Esophagus (tissue), 2 donors: Measurements from ENCODE around the gene KIDINS220. TPM values are rescaled to one million over a fixed set of nuclear protein-coding genes. Genes with fewer than 3 reads are reported as not detected.

Experiments
- H3K27ac ChIP-seq, 2 donors: one replicate each; pipeline ENCODE4 v1.5.1; 2013; ENCODE audit warnings: low read depth in 2 of 2, mild to moderate bottlenecking in 2 of 2, inconsistent platforms in 1 of 2, low read length in 1 of 2, moderate library complexity in 1 of 2
- H3K27me3 ChIP-seq, 2 donors: one replicate each; pipeline ENCODE4 v1.6.1; 2013; ENCODE audit warnings: low read length in 2 of 2, control low read depth in 1 of 2, mild to moderate bottlenecking in 1 of 2; ENCODE audit not compliant: insufficient read depth in 2 of 2, control insufficient read depth in 1 of 2
- H3K36me3 ChIP-seq, 2 donors: one replicate each; pipeline ENCODE4 v1.6.1; 2013; ENCODE audit warnings: low read length in 1 of 2; ENCODE audit not compliant: control insufficient read depth in 2 of 2, insufficient read depth in 2 of 2
- H3K4me1 ChIP-seq, 2 donors: one replicate each; pipeline ENCODE4 v1.6.1; 2013; ENCODE audit warnings: low read length in 1 of 2; ENCODE audit not compliant: control insufficient read depth in 2 of 2, insufficient read depth in 2 of 2
- H3K4me3 ChIP-seq, 2 donors: one replicate each; pipeline ENCODE4 v1.5.1; 2013; ENCODE audit warnings: low read length in 2 of 2, mild to moderate bottlenecking in 2 of 2, low read depth in 1 of 2, moderate library complexity in 1 of 2
- H3K9me3 ChIP-seq, 2 donors: one replicate each; pipeline ENCODE4 v1.6.1; 2013; ENCODE audit warnings: mild to moderate bottlenecking in 2 of 2, low read depth in 1 of 2, low read length in 1 of 2, moderate library complexity in 1 of 2; ENCODE audit not compliant: control insufficient read depth in 2 of 2, insufficient read depth in 1 of 2
- WGBS, 2 donors: extraction: QIAGEN DNeasy Blood & Tissue Kit; methylation state at CpG; one replicate each; pipeline ENCODE4 v1.1.7; 2013; 5-methylcytosine and 5-hydroxymethylcytosine counted together
- polyA plus RNA-seq, 2 donors: library from polyadenylated mRNA; stranded (reverse); fragments of 200-250 nt; gene quantifications; one replicate each; pipeline ENCODE4 v1.2.3, GENCODE V29; 2013
- donor health status: healthy with polysubstance abuse.
- donor health status: Bipolar disorder and iron deficiency.

The KIDINS220 gene
- polyA plus RNA-seq, 2 donors = 10.4 to 10.7 TPM

DNA sequence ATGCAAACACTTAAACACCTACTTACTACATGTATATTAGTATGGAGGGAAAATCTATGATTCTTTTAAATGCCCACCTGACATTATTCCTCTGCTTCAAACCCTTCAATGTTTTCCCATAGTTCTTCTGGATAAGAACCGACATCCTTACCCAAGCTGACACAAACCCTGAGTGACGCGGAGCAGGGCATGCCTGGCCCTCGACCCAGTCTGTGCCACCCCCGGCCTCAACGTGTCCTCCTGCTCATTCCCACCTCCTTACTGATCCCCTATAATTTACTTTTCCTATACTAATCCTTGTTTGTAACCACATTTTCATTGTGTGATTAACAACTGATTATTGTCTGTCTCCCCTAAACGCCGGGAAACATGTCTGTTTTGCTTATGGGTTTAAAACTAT is 17.5 kb downstream of the KIDINS220 start:
- 93% methylated on average over 8 of the region's 8 CpGs for WGBS, 2 donors
- no peaks in the 10 kb centered on the region for H3K27me3 ChIP-seq
- H3K27ac ChIP-seq = no peak overlapping the region
- no peaks in the 10 kb centered on the region for H3K4me1 ChIP-seq
- no peaks in the 10 kb centered on the region for H3K9me3 ChIP-seq
- H3K4me3 ChIP-seq = no peak overlapping the region
- H3K36me3 ChIP-seq = no peaks in the 10 kb centered on the region

- H3K27ac ChIP-seq = no peak overlapping the region
- H3K4me1 ChIP-seq = no peaks in the 10 kb centered on the region
- H3K9me3 ChIP-seq = no peaks in the 10 kb centered on the region
- H3K4me3 ChIP-seq = no peak overlapping the region
- no peaks in the 10 kb centered on the region for H3K36me3 ChIP-seq
- H3K27me3 ChIP-seq = no peaks in the 10 kb centered on the region
- WGBS, 2 donors = 81 to 87% methylated on average over 5 of the region's 5 CpGs
These were observed 18.2 kb downstream of the KIDINS220 start for GRCh38 chr2:8819194-8819593.

DNA sequence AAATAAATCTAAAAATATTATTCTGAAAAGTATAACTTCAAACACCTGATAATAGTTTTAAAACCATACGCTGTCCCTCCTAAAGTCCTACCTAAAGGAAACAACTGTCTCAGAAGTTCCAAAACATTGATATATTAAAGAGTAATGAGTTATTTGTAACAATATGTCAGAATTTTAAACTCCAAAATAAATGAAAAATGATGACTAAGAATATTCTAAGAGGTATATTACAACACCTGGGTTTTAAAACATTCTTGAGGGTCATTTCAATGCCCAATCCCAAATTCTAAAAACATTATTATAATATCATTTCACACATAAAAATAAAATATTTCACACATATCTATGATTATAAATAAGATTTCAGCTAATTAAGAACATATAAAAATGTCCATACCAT is 20.2 kb downstream of the KIDINS220 start:
- no peaks in the 10 kb centered on the region for H3K9me3 ChIP-seq
- H3K4me1 ChIP-seq = no peaks in the 10 kb centered on the region
- H3K4me3 ChIP-seq = no peak overlapping the region
- WGBS, 2 donors = 93 to 100% methylated on average over 1 of the region's 1 CpG
- no peak overlapping the region for H3K27ac ChIP-seq
- no peaks in the 10 kb centered on the region for H3K27me3 ChIP-seq
- no peaks in the 10 kb centered on the region for H3K36me3 ChIP-seq

GRCh38 chr2:8806885-8807704 is 30.3 kb downstream of the KIDINS220 start:
- Histone ChIP-seq H3K4me1 (peaks cover 0 to 2% of the 10 kb centered on the region in 2 donors), H3K36me3 (peaks cover 14 to 20% of the 10 kb centered on the region in 2 donors), H3K27ac (no peak overlapping the region), H3K4me3 (no peak overlapping the region), H3K27me3 (no peaks in the 10 kb centered on the region), H3K9me3 (no peaks in the 10 kb centered on the region)
- 95 to 97% methylated on average over 6 of the region's 6 CpGs for WGBS, 2 donors

DNA sequence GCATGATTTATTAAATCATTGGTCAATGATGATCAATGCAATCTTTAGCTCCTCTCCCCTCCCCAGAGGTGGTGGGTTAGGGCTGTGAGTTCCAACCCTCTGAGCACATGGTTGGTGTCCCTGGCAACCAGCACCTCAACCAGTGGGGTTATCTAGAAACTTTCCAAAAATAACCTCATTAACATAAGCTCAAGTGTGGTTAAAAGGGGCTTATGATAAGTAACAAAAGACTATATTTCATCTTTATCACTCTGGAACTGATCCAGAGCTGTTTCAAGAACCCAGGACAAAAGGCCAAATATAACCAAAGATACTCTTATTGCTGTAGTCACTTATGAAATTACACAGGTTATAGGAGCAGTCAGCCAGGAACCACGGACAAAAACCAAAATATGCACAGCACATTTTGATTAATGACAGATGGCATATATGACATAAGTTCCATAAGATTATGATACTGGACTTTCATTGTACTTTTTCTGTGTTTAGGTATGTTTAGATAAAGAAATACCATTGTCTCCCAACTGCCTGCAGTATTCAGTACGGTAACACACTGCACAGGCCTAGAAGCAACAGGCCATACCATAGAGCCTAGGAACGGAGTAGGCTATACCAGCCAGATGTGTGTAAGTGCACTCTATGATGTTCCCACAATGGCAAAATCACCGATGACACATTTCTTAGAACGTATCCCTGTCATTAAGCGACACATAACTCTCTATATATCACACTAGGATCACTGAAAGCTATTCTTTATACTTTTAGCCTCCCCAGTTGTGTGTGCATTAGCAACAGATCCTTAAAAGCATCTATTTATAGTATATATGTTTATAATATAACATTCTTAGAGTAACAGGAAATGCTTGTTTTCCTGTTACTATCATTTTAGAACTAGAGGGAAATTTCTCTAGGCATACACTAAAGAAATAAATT is 31.9 kb downstream of the KIDINS220 start:
- H3K4me1 ChIP-seq = peaks cover 0 to 2% of the 10 kb centered on the region in 2 donors
- peaks cover 8 to 24% of the 10 kb centered on the region in 2 donors for H3K36me3 ChIP-seq
- no peaks in the 10 kb centered on the region for H3K9me3 ChIP-seq
- no peak overlapping the region for H3K4me3 ChIP-seq
- 80 to 82% methylated on average over 6 of the region's 6 CpGs for WGBS, 2 donors
- no peak overlapping the region for H3K27ac ChIP-seq
- H3K27me3 ChIP-seq = no peaks in the 10 kb centered on the region

- H3K36me3 ChIP-seq = peaks cover 8 to 18% of the 10 kb centered on the region in 2 donors
- no peaks in the 10 kb centered on the region for H3K9me3 ChIP-seq
- WGBS, 2 donors = 47 to 62% methylated on average over 3 of the region's 3 CpGs
- H3K4me3 ChIP-seq = no peak overlapping the region
- peak overlapping the region; percentile 59 to 64 for H3K27ac ChIP-seq
- H3K4me1 ChIP-seq = peaks cover 0 to 2% of the 10 kb centered on the region in 2 donors
- H3K27me3 ChIP-seq = no peaks in the 10 kb centered on the region
These were observed 33.6 kb downstream of the KIDINS220 start for GRCh38 chr2:8803658-8804379.

GRCh38 chr2:8802741-8803140 is 34.7 kb downstream of the KIDINS220 start:
- Histone ChIP-seq H3K4me3 (no peak overlapping the region), H3K27ac (no peak overlapping the region), H3K27me3 (no peaks in the 10 kb centered on the region), H3K4me1 (peaks cover 0 to 2% of the 10 kb centered on the region in 2 donors), H3K9me3 (no peaks in the 10 kb centered on the region), H3K36me3 (peaks cover 8 to 18% of the 10 kb centered on the region in 2 donors)
- whole genome bisulfite sequencing, 2 donors = 90 to 91% methylated on average over 3 of the region's 3 CpGs

- Histone ChIP-seq H3K4me3 (no peak overlapping the region), H3K36me3 (peaks cover 6 to 24% of the 10 kb centered on the region in 2 donors), H3K9me3 (no peaks in the 10 kb centered on the region), H3K27me3 (no peaks in the 10 kb centered on the region), H3K4me1 (peaks cover 0 to 2% of the 10 kb centered on the region in 2 donors), H3K27ac (no peak overlapping the region)
- 92 to 96% methylated on average over 4 of the region's 4 CpGs for WGBS, 2 donors
These were observed 36.6 kb downstream of the KIDINS220 start for GRCh38 chr2:8800821-8801220.

DNA sequence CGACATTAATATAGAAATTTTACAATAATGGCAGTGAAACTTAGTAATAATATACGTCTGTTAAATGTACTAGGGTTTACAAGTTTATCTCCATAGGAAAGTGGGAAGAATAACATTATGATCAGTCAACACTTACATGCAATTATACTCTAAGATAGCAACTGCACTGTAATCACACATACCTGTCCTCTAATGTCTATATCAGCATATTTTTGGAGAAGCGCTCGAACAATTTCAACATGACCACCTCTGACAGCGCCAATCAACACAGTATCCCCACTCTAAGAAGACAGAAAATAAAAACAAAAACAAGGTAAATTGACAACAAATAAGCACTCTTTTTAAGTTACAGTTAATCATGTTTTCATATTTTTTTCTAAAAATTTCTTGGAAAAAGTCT is 37.2 kb downstream of the KIDINS220 start:
- no peaks in the 10 kb centered on the region for H3K9me3 ChIP-seq
- H3K4me3 ChIP-seq = no peak overlapping the region
- no peak overlapping the region for H3K27ac ChIP-seq
- WGBS, 2 donors = 97 to 98% methylated on average over 5 of the region's 5 CpGs
- no peaks in the 10 kb centered on the region for H3K27me3 ChIP-seq
- H3K36me3 ChIP-seq = peaks cover 6 to 20% of the 10 kb centered on the region in 2 donors
- peaks cover 0 to 2% of the 10 kb centered on the region in 2 donors for H3K4me1 ChIP-seq
